ENCODE results near the gene FERMT3. TPM values are rescaled to one million over a fixed set of nuclear protein-coding genes. Genes with fewer than 3 reads are reported as not detected.

Gene FERMT3
- total and polyA plus RNA-seq, 2 of the 8 experiments (the other 6 are each of a cell fraction or from before 2014, with no cell fraction given), result 1.4 to 3.7 TPM

DNA sequence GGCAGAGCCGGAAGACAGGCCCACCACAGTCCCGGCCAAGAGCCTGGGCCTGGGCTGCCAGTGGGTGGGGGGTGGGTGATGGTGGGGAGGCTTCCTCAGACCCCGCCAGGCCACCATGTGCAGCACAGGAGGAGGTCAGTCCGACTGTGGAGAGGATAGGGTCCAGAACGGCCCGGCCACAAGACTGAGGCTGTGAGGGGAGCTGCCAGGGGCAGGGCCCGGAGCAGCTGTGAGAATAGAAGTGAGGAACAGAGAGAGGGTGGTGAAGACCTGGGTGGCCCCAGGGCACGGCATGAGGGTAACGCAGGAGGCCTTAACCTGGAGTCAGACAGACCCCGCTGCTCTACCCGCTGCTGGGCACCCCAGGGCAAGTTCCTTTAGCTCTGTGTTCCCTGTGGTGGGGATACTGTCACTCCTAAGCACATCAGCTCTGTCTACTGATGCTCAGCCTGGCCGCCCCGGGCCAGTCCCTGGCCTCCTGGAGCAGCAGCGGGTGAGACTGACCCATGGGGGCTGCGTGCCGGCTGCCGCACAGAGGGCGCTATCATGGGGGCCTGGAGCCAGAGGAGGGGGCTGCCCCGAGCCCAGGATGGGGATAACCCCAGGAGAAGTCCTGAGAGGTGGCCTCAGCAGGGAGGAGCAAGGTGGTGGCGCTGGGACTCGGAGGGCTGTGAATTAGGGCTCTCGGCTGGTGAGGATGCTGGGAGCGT is 1.7 kb downstream of the FERMT3 start (continued):
- TF ChIP-seq CBX8 (IDR thresholded peaks at IDR 0.05; ENCODE audit: borderline replicate concordance, low read depth, low read length), result no peak
- no peak for TF ChIP-seq TEAD4 (IDR thresholded peaks at IDR 0.05; ENCODE audit: low read depth, low read length)
- no peak for TF ChIP-seq SP1 (IDR thresholded peaks at IDR 0.05; ENCODE audit: low read depth, low read length)
- TF ChIP-seq CHD2 (IDR thresholded peaks at IDR 0.05; ENCODE audit: low read length), result no peak
- TF ChIP-seq KDM1A (IDR thresholded peaks at IDR 0.05; ENCODE audit: borderline replicate concordance, low read length), result no peak
- TF ChIP-seq RXRA (IDR thresholded peaks at IDR 0.05; ENCODE audit: insufficient read depth, low read depth, low read length), result no peak
- no peak for TF ChIP-seq CTBP2 (IDR thresholded peaks at IDR 0.05; ENCODE audit: borderline replicate concordance, insufficient read depth, insufficient read length, low read length)
- TF ChIP-seq BACH1 (IDR thresholded peaks at IDR 0.05; ENCODE audit: low read length), result no peak

Measured in H1 (cell line).